Body of pancreas (tissue), 4 donors: ENCODE measurements around the gene RBFOX2. TPM values are rescaled to one million over a fixed set of nuclear protein-coding genes. Genes with fewer than 3 reads are reported as not detected.

Experiments
- ATAC-seq: fragments of 150-250 bp; one replicate; pipeline ENCODE4 v1.9.1; 2016
- DNase-seq, 4 donors: peaks; one replicate each; pipeline ENCODE4 v3.0.0-alpha.2; 2019
- H3K27ac ChIP-seq, 4 donors: fragments of 200-600 bp; sonication (generic); 1 replicate in 3 of 4; 2 replicates in 1 of 4; pipeline versions ENCODE4 v1.5.1 to v1.6.1; 2016 to 2019; ENCODE audit warnings: mild to moderate bottlenecking in 1 of 4, mixed read lengths in 1 of 4, moderate library complexity in 1 of 4
- H3K27me3 ChIP-seq, 2 donors: fragments of 200-600 bp; sonication (generic); one replicate each; pipeline ENCODE4 v1.6.0; 2016; ENCODE audit warnings: mild to moderate bottlenecking in 1 of 2
- H3K36me3 ChIP-seq, 2 donors: fragments of 200-600 bp; sonication (generic); replicated peaks in 1 of 2; 2 replicates each; pipeline ENCODE4 v1.5.1; 2016; ENCODE audit warnings: low read depth in 2 of 2; ENCODE audit not compliant: insufficient read depth in 1 of 2
- H3K4me1 ChIP-seq: fragments of 200-600 bp; sonication (generic); one replicate; pipeline ENCODE4 v1.6.0; 2016
- H3K4me3 ChIP-seq, 2 donors: fragments of 200-600 bp; sonication (generic); 1 replicate in 1 of 2; 2 replicates in 1 of 2; pipeline ENCODE4 v1.5.1; 2016 to 2019
- H3K9me3 ChIP-seq, 3 donors: fragments of 200-600 bp; sonication (generic); 1 replicate in 2 of 3; 2 replicates in 1 of 3; pipeline ENCODE4 v1.5.1; 2016
- CTCF ChIP-seq, 7 experiments: fragments of 450-650 bp in 4 of 7; fragments of 200-600 bp in 3 of 7; sonication (generic) in 3 of 7; IDR thresholded peaks; one replicate each; pipeline ENCODE4 v1.5.1; 2016 to 2019; ENCODE audit warnings: antibody characterized with exemption in 7 of 7
- POLR2A ChIP-seq, 3 donors: fragments of 450-650 bp; IDR thresholded peaks; one replicate each; pipeline ENCODE4 v1.6.1; 2016; ENCODE audit warnings: antibody characterized with exemption in 3 of 3, mild to moderate bottlenecking in 2 of 3
- WGBS, 2 donors: methylation state at CpG; one replicate each; pipeline ENCODE4 v1.1.5; 2017; 5-methylcytosine and 5-hydroxymethylcytosine counted together
- intact Hi-C: fragments of 100-400 bp; cut with DNase I; formaldehyde crosslinking; loops from one replicate; pipeline ENCODE4 v1.15.1; 2023
- total RNA-seq, 2 donors: library from RNA; depleted of rRNA; stranded (reverse); fragments of >200 nt; gene quantifications; one replicate each; pipeline ENCODE4 v1.1.0, GENCODE V29; 2016

RBFOX2 gene
- total RNA-seq, 2 donors from 2014 or later, result 28.7 to 31.1 TPM

DNA sequence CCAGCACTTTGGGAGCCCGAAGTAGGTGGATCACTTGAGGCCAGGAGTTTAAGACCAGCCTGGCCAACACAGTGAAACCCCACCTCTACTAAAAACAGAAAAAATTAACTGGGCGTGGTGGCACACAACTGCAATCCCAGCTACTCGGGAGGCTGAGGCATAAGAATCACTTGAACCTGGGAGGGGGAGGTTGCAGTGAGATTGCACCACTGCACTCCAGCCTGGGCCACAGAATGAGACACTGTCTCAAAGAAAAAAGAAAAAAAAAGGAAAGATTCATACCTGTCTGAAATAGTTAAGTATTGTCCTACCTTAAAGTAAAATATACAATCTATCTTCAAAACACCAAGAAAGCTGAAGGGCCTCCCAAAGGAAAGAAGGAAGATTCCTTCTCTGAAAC, 20.1 kb downstream of the RBFOX2 start:
- H3K9me3 ChIP-seq, result no peaks in the 10 kb centered on the region
- intact Hi-C loops, result no loop called here
- peaks cover 21% of the 10 kb centered on the region for H3K4me1 ChIP-seq
- no peaks in the 10 kb centered on the region for H3K36me3 ChIP-seq
- ATAC-seq (no peak), DNase-seq (no peak)
- no peak overlapping the region for H3K4me3 ChIP-seq
- TF ChIP-seq CTCF (IDR thresholded peaks at IDR 0.05) (no peak), POLR2A (IDR thresholded peaks at IDR 0.05) (no peak)
- no peaks in the 10 kb centered on the region for H3K27me3 ChIP-seq
- 85 to 91% methylated on average over 3 of the region's 3 CpGs for WGBS, 2 donors
- H3K27ac ChIP-seq, result no peak overlapping the region

- TF ChIP-seq CTCF (IDR thresholded peaks at IDR 0.05) (no peak), POLR2A (IDR thresholded peaks at IDR 0.05) (no peak)
- DNase-seq (no peak), ATAC-seq (no peak)
- H3K4me1 ChIP-seq, result peaks cover 21% of the 10 kb centered on the region
- intact Hi-C loops, result no loop called here
- no peaks in the 10 kb centered on the region for H3K36me3 ChIP-seq
- no peak overlapping the region for H3K27ac ChIP-seq
- no peaks in the 10 kb centered on the region for H3K27me3 ChIP-seq
- H3K4me3 ChIP-seq, result no peak overlapping the region
- H3K9me3 ChIP-seq, result no peaks in the 10 kb centered on the region
Observed at GRCh38 chr22:36008131-36008530, 20.5 kb downstream of the RBFOX2 start.

- no peak for ATAC-seq
- WGBS, 2 donors, result 88 to 90% methylated on average over 9 of the region's 9 CpGs
Observed at GRCh38 chr22:36003972-36004674, 24.5 kb downstream of the RBFOX2 start.

GRCh38 chr22:36002718-36003260, 25.8 kb downstream of the RBFOX2 start:
- 94 to 97% methylated on average over 5 of the region's 5 CpGs for WGBS, 2 donors
- Histone ChIP-seq H3K27me3 (no peaks in the 10 kb centered on the region), H3K9me3 (no peaks in the 10 kb centered on the region), H3K4me1 (peaks cover 10% of the 10 kb centered on the region), H3K27ac (no peak overlapping the region), H3K4me3 (no peak overlapping the region), H3K36me3 (no peaks in the 10 kb centered on the region)
- intact Hi-C loops, result no loop called here
- TF ChIP-seq CTCF (IDR thresholded peaks at IDR 0.05), result no peak
- no peak for TF ChIP-seq POLR2A (IDR thresholded peaks at IDR 0.05)
- DNase-seq (no peak), ATAC-seq (no peak)

More at GRCh38 chr22:36003972-36004674, 24.5 kb downstream of the RBFOX2 start:
- intact Hi-C loops, result no loop called here
- Histone ChIP-seq H3K4me3 (no peak overlapping the region), H3K27me3 (no peaks in the 10 kb centered on the region), H3K9me3 (no peaks in the 10 kb centered on the region), H3K27ac (no peak overlapping the region), H3K4me1 (peaks cover 11% of the 10 kb centered on the region), H3K36me3 (no peaks in the 10 kb centered on the region)
- DNase-seq, result no peak
- no peak for TF ChIP-seq POLR2A (IDR thresholded peaks at IDR 0.05)
- no peak for TF ChIP-seq CTCF (IDR thresholded peaks at IDR 0.05)

GRCh38 chr22:36002084-36002483, 26.5 kb downstream of the RBFOX2 start:
- Histone ChIP-seq H3K27ac (no peak overlapping the region), H3K36me3 (no peaks in the 10 kb centered on the region), H3K4me3 (no peak overlapping the region), H3K27me3 (no peaks in the 10 kb centered on the region), H3K9me3 (no peaks in the 10 kb centered on the region), H3K4me1 (peaks cover 10% of the 10 kb centered on the region)
- intact Hi-C loops, result no loop called here
- WGBS, 2 donors, result 76% methylated on average over 7 of the region's 7 CpGs
- DNase-seq, result no peak
- no peak for ATAC-seq
- TF ChIP-seq CTCF (IDR thresholded peaks at IDR 0.05), result no peak
- TF ChIP-seq POLR2A (IDR thresholded peaks at IDR 0.05), result no peak
